Activated T-helper 17 cell treated with anti-CD3 and anti-CD28 coated beads, Interleukin-2, amount 50 U/mL, for 72 hours (primary cell): ENCODE results near the gene CD68. TPM values are rescaled to one million over a fixed set of nuclear protein-coding genes. Genes with fewer than 3 reads are reported as not detected.

Experiments used
- ATAC-seq: fragments of 150-1000 bp; cut with Tn5 transposase; replicated peaks from 2 replicates; pipeline ENCODE4 v1.10.0; 2021; ENCODE audit warnings: mild to moderate bottlenecking, moderate library complexity
- H3K27ac Mint-ChIP-seq: one replicate; pipeline ENCODE4 v1.8.0; 2022; ENCODE audit warnings: mixed read lengths
- H3K27me3 Mint-ChIP-seq: one replicate; pipeline ENCODE4 v1.8.0; 2022; ENCODE audit warnings: mixed read lengths
- H3K36me3 Mint-ChIP-seq: one replicate; pipeline ENCODE4 v1.8.0; 2022; ENCODE audit warnings: low read depth, mild to moderate bottlenecking, mixed read lengths
- H3K4me1 Mint-ChIP-seq: one replicate; pipeline ENCODE4 v1.8.0; 2022; ENCODE audit warnings: mixed read lengths
- H3K4me3 Mint-ChIP-seq: one replicate; pipeline ENCODE4 v1.8.0; 2022; ENCODE audit warnings: mild to moderate bottlenecking, mixed read lengths
- H3K9me3 Mint-ChIP-seq: one replicate; pipeline ENCODE4 v1.8.0; 2022; ENCODE audit warnings: mixed read lengths
- total RNA-seq, 2 donors: library from RNA; stranded (reverse); gene quantifications; one replicate each; pipeline ENCODE4 v1.2.3, GENCODE V29; 2022

Gene CD68
- total RNA-seq, 2 donors from 2014 or later: 17.5 to 51.8 TPM

DNA sequence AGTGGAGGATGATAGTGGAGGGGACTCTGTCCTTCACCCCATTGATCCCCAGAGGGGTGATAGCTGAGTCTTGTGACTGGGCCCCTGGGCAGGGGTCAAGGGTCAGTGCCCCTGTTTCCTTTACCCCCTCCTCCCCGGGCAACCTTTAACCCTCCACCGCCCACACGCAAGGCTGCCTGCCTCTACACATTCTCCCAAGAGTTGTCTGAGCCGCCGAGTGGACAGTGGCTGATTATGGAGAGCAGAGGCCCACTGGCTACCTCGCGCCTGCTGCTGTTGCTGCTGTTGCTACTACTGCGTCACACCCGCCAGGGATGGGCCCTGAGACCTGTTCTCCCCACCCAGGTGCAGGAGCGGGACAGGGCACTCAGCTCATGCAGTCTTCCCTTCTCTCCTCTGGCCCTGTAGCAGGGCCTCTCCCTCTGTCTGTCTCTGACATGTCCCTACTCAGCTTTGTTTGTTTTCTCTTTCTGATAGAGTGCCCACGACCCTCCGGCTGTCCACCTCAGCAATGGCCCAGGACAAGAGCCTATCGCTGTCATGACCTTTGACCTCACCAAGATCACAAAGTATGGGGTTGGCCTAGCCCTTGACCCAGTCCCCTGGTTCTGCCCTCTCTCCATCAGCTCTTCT lies 50.6 kb downstream of the CD68 start, which contains the start of gene SHBG:
Gene SHBG, plus strand, starts transcription at position 197 of the 633 bp plus-strand sequence. Its CDS starts 38 bp downstream, at position 235.
- Mint-ChIP-seq H3K4me3 (no peak within 1 kb of the TSS), H3K9me3 (no peaks in the 10 kb centered on the region), H3K27me3 (no peaks in the 10 kb centered on the region), H3K4me1 (no peaks in the 10 kb centered on the region), H3K27ac (no peak within 1 kb of the TSS), H3K36me3 (no peaks in the 10 kb centered on the region)
- ATAC-seq: no peak

Other genes with a start within 250 kb of the CD68 start
- 100 to 1,000 TPM; 527 to 774 TPM for gene ACAP1, start 243.1 kb upstream of the CD68 start, total RNA-seq
- gene KCTD11, start 227.5 kb upstream of the CD68 start, total RNA-seq: 10 to 100 TPM; 14.0 to 96.8 TPM
- 1 to 10 TPM in 1 of 2 donors, under 1 TPM in 1; 0.22 to 1.1 TPM for gene TMEM95, start 224.5 kb upstream of the CD68 start, total RNA-seq
- gene TNK1, start 198.5 kb upstream of the CD68 start, total RNA-seq: 1 to 10 TPM; 2.9 to 4.8 TPM
- gene PLSCR3, start 185.1 kb upstream of the CD68 start, total RNA-seq: 10 to 100 TPM; 62.8 to 94.4 TPM
- 10 to 100 TPM; 64.1 to 69.7 TPM for gene TMEM256, start 175.5 kb upstream of the CD68 start, total RNA-seq
- 10 to 100 TPM in 1 of 2 donors, 1 to 10 TPM in 1; 4.5 to 21.7 TPM for gene NLGN2, start 171.8 kb upstream of the CD68 start, total RNA-seq
- gene SPEM1, start 159.3 kb upstream of the CD68 start, total RNA-seq: not detected
- gene SPEM2, start 154.0 kb upstream of the CD68 start, total RNA-seq: not detected
- gene SPEM3, start 150.8 kb upstream of the CD68 start, total RNA-seq: not detected
- 10 to 100 TPM; 17.7 to 18.0 TPM for gene TMEM102, start 144.2 kb upstream of the CD68 start, total RNA-seq
- 10 to 100 TPM in 1 of 2 donors, 1 to 10 TPM in 1; 4.4 to 16.9 TPM for gene FGF11, start 140.1 kb upstream of the CD68 start, total RNA-seq
- 10 to 100 TPM; 10.9 to 13.0 TPM for gene CHRNB1, start 134.6 kb upstream of the CD68 start, total RNA-seq
- 10 to 100 TPM; 18.9 to 27.5 TPM for gene ZBTB4, start 100.0 kb upstream of the CD68 start, total RNA-seq
- gene SLC35G6, start 98.2 kb upstream of the CD68 start, total RNA-seq: not detected
- gene POLR2A, start 95.3 kb upstream of the CD68 start, total RNA-seq: 100 to 1,000 TPM; 256 to 308 TPM
- gene TNFSF12, start 30.6 kb upstream of the CD68 start, total RNA-seq: 10 to 100 TPM; 27.4 to 44.2 TPM
- 1 to 10 TPM; 1.5 to 1.9 TPM for gene TNFSF13, start 20.9 kb upstream of the CD68 start, total RNA-seq
- 10 to 100 TPM; 28.9 to 59.3 TPM for gene SENP3, start 17.7 kb upstream of the CD68 start, total RNA-seq
- 10 to 100 TPM; 58.3 to 96.4 TPM for gene MPDU1, start 4.2 kb downstream of the CD68 start, total RNA-seq
- gene SOX15, start 10.5 kb downstream of the CD68 start, total RNA-seq: under 1 TPM in 1 of 2 donors, not detected in 1; 0.90 TPM
- 10 to 100 TPM; 34.4 to 37.0 TPM for gene FXR2, start 35.3 kb downstream of the CD68 start, total RNA-seq
- gene SAT2, start 48.2 kb downstream of the CD68 start, total RNA-seq: 10 to 100 TPM; 25.5 to 62.7 TPM
- under 1 TPM in 1 of 2 donors, not detected in 1; 0.71 TPM for gene SHBG, start 50.5 kb downstream of the CD68 start, total RNA-seq
- under 1 TPM; 0.06 to 0.42 TPM for gene ATP1B2, start 71.3 kb downstream of the CD68 start, total RNA-seq
- gene TP53, start 107.9 kb downstream of the CD68 start, total RNA-seq: 100 to 1,000 TPM in 1 of 2 donors, 10 to 100 TPM in 1; 79.0 to 137 TPM
- 10 to 100 TPM; 18.0 to 32.9 TPM for gene WRAP53, start 108.8 kb downstream of the CD68 start, total RNA-seq
- gene EFNB3, start 125.6 kb downstream of the CD68 start, total RNA-seq: not detected
- gene DNAH2, start 138.1 kb downstream of the CD68 start, total RNA-seq: under 1 TPM in 1 of 2 donors, not detected in 1; 0.06 TPM